HEK293 (cell line): ENCODE data around the gene ITSN1.

Source experiments
- CTCF ChIA-PET: fragments of 350-600 bp; formaldehyde crosslinking; extraction: SDS; loops from one replicate; lab custom pipeline; 2021; ENCODE audit warnings: antibody characterized with exemption; lab: Yijun Ruan, JAX
- POLR2A ChIA-PET: fragments of 300-600 bp; formaldehyde crosslinking; extraction: SDS; loops from one replicate; lab custom pipeline; 2020; ENCODE audit warnings: antibody characterized with exemption, inconsistent platforms; lab: Yijun Ruan, JAX
- H3K27ac ChIP-seq: fragments of 200-500 bp; sonication (Bioruptor generic); 2 replicates; pipeline ENCODE4 v1.5.1; 2014; ENCODE audit warnings: low read depth, low read length, control low read depth, inconsistent platforms; ENCODE audit errors: extremely low read depth
- H3K36me3 ChIP-seq, 2 experiments: fragments of 200-500 bp in 1 of 2; sonication (Bioruptor generic) in 1 of 2; 1 replicate in 1 of 2; 2 replicates in 1 of 2; pipeline ENCODE4 v1.5.1; 2014 to 2017; ENCODE audit warnings: inconsistent platforms in 2 of 2, low read length in 2 of 2; ENCODE audit not compliant: control insufficient read depth in 2 of 2, insufficient read depth in 1 of 2
- H3K4me1 ChIP-seq: fragments of 200-500 bp; sonication (Bioruptor generic); 2 replicates; pipeline ENCODE4 v1.5.1; 2014; ENCODE audit warnings: mild to moderate bottlenecking, low read length, inconsistent platforms; ENCODE audit not compliant: control insufficient read depth, insufficient read depth
- H3K4me3 ChIP-seq: 2 replicates; pipeline ENCODE4 v1.5.1; 2011; ENCODE audit warnings: low read depth, mild to moderate bottlenecking, control low read depth, low read length, moderate library complexity
- H3K9me3 ChIP-seq: fragments of 200-500 bp; sonication (Bioruptor generic); 2 replicates; pipeline ENCODE4 v1.5.1; 2014; ENCODE audit warnings: low read depth, low read length, inconsistent platforms; ENCODE audit not compliant: control insufficient read depth, insufficient read depth
- INSM2 ChIP-seq: fragments of 450-650 bp; formaldehyde crosslinking; IDR thresholded peaks from 2 replicates; pipeline ENCODE4 v1.5.1; 2016; ENCODE audit warnings: missing biosample characterization, missing genetic modification characterization
- PATZ1 ChIP-seq: fragments of 450-650 bp; formaldehyde crosslinking; IDR thresholded peaks from 2 replicates; pipeline ENCODE4 v1.5.1; 2016; ENCODE audit warnings: missing biosample characterization, missing genetic modification characterization
- PBX3 ChIP-seq: sonication (generic); formaldehyde crosslinking; IDR thresholded peaks from 2 replicates; pipeline ENCODE4 v1.8.1; 2022; ENCODE audit warnings: mild to moderate bottlenecking, moderate library complexity, missing genetic modification reagents
- REPIN1 ChIP-seq: fragments of 450-650 bp; formaldehyde crosslinking; IDR thresholded peaks from 2 replicates; pipeline ENCODE4 v1.5.1; 2017; ENCODE audit warnings: missing biosample characterization, missing genetic modification characterization, low read depth
- YY1 ChIP-seq: fragments of 450-650 bp; formaldehyde crosslinking; IDR thresholded peaks from 2 replicates; pipeline ENCODE4 v1.5.1; 2018; ENCODE audit warnings: missing biosample characterization, missing genetic modification characterization
- ZBTB6 ChIP-seq: fragments of 450-650 bp; formaldehyde crosslinking; IDR thresholded peaks from 2 replicates; pipeline ENCODE4 v1.5.1; 2017; ENCODE audit warnings: missing biosample characterization, missing genetic modification characterization
- ZFP37 ChIP-seq: fragments of 450-650 bp; formaldehyde crosslinking; IDR thresholded peaks from 2 replicates; pipeline ENCODE4 v1.5.1; 2016; ENCODE audit warnings: missing biosample characterization, missing genetic modification characterization
- ZFP41 ChIP-seq: fragments of 450-650 bp; formaldehyde crosslinking; IDR thresholded peaks from 2 replicates; pipeline ENCODE4 v1.5.1; 2016; ENCODE audit warnings: missing biosample characterization, missing genetic modification characterization, borderline replicate concordance
- ZNF157 ChIP-seq: fragments of 450-650 bp; formaldehyde crosslinking; IDR thresholded peaks from 2 replicates; pipeline ENCODE4 v1.5.1; 2016; ENCODE audit warnings: missing biosample characterization, missing genetic modification characterization
- ZNF184 ChIP-seq: fragments of 450-650 bp; IDR thresholded peaks from 2 replicates; pipeline ENCODE4 v1.5.1; 2018; ENCODE audit warnings: missing biosample characterization, mild to moderate bottlenecking, missing genetic modification characterization
- ZNF350 ChIP-seq: fragments of 450-650 bp; formaldehyde crosslinking; IDR thresholded peaks from 2 replicates; pipeline ENCODE4 v1.5.0; 2017; ENCODE audit warnings: missing biosample characterization, mild to moderate bottlenecking, missing genetic modification characterization
- ZNF362 ChIP-seq: fragments of 450-650 bp; formaldehyde crosslinking; IDR thresholded peaks from 2 replicates; pipeline ENCODE4 v1.5.1; 2016; ENCODE audit warnings: missing biosample characterization, missing genetic modification characterization
- ZNF37A ChIP-seq: fragments of 450-650 bp; IDR thresholded peaks from 2 replicates; pipeline ENCODE4 v1.5.1; 2018; ENCODE audit warnings: missing biosample characterization, missing genetic modification characterization
- ZNF544 ChIP-seq: fragments of 450-650 bp; formaldehyde crosslinking; IDR thresholded peaks from 2 replicates; pipeline ENCODE4 v1.5.0; 2017; ENCODE audit warnings: missing biosample characterization, missing genetic modification characterization
- ZNF585B ChIP-seq: fragments of 450-650 bp; formaldehyde crosslinking; IDR thresholded peaks from 2 replicates; pipeline ENCODE4 v1.5.1; 2016; ENCODE audit warnings: missing biosample characterization, missing genetic modification characterization
- ZNF76 ChIP-seq: fragments of 450-650 bp; formaldehyde crosslinking; IDR thresholded peaks from 2 replicates; pipeline ENCODE4; 2016; ENCODE audit warnings: low read depth, missing biosample characterization, missing genetic modification characterization, borderline replicate concordance
- ZNF837 ChIP-seq: fragments of 450-650 bp; formaldehyde crosslinking; IDR thresholded peaks from 2 replicates; pipeline ENCODE4 v1.5.1; 2016; ENCODE audit warnings: missing biosample characterization, missing genetic modification characterization
- ZSCAN23 ChIP-seq: fragments of 450-650 bp; formaldehyde crosslinking; IDR thresholded peaks from 2 replicates; pipeline ENCODE4 v1.5.1; 2016; ENCODE audit warnings: missing biosample characterization, missing genetic modification characterization
- ZSCAN30 ChIP-seq: fragments of 450-650 bp; IDR thresholded peaks from 2 replicates; pipeline ENCODE4 v1.5.1; 2018; ENCODE audit warnings: missing biosample characterization, mild to moderate bottlenecking, missing genetic modification characterization, moderate library complexity

The ITSN1 gene

GRCh38 chr21:33899199-33899598 lies 256.9 kb downstream of the ITSN1 start:
- TF ChIP-seq ZNF184 (tag by site-specific recombination) (no peak), ZNF76 (tag by site-specific recombination) (no peak), INSM2 (tag by site-specific recombination) (no peak), YY1 (tag by site-specific recombination) (no peak), ZNF837 (tag by site-specific recombination) (no peak), PATZ1 (no peak), ZNF544 (tag by site-specific recombination) (no peak), ZNF585B (tag by site-specific recombination) (no peak), ZNF37A (tag by site-specific recombination) (no peak), ZSCAN23 (tag by site-specific recombination) (no peak), ZFP41 (tag by site-specific recombination) (no peak), ZBTB6 (tag by site-specific recombination) (no peak), ZSCAN30 (tag by site-specific recombination) (no peak), ZNF350 (tag by site-specific recombination) (no peak), ZNF157 (tag by site-specific recombination) (no peak), PBX3 (no peak), ZNF362 (tag by site-specific recombination) (no peak), REPIN1 (tag by site-specific recombination) (no peak), ZFP37 (tag by site-specific recombination) (no peak)
- H3K27ac ChIP-seq: no peak overlapping the region
- ChIA-PET CTCF (interaction anchor here (0.7 to 1.9 kb wide), 3 partner anchors 215 to 354 kb away, joined by 3 to 9 read pairs (median 3); no protein-coding TSS in a partner anchor), POLR2A (interaction anchor here (1.2 kb wide), 1 partner anchor 311 kb away, joined by 6 read pairs; the partner anchor contains the start of gene DONSON)
- no peaks in the 10 kb centered on the region for H3K9me3 ChIP-seq
- no peak overlapping the region for H3K4me3 ChIP-seq
- peaks cover 5% of the 10 kb centered on the region; the same call in 1 of the 2 replicates for H3K4me1 ChIP-seq
- H3K36me3 ChIP-seq: peaks cover 11 to 35% of the 10 kb centered on the region in 2 experiments
